ENCODE measurements around the gene AADACL3. TPM values are rescaled to one million over a fixed set of nuclear protein-coding genes. Genes with fewer than 3 reads are reported as not detected.

Gene AADACL3
- total RNA-seq, 1 experiment from 2014 or later: not detected

DNA sequence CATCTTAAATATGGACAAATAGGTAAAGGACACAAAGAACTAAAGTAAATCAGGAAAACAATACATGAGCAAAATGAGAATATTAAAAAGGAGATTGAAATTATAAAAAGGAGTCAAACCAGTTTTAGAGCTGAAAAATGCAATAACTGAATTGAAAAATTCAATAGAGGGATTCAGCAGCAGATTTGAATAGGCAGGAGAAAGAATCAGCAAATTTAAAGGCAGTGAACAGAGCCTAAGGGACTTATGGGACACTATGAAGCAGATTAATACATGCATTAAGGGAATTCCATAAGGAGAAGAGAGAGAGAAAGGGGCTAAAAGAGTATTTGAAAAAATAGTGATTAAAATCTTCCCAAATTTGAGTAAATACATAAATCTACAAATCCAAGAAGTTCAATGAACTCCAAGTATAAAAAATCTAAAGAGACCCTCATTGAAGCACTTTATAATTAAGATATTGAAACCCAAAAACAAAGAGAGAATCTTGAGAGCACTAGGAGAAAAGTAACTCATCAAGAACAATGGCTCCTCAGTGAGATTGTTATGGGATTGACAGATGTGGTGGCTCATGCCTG lies 33.0 kb downstream of the AADACL3 start:
- no peak overlapping the region for H3K4me3 ChIP-seq
- H3K9me3 ChIP-seq: peaks cover 18% of the 10 kb centered on the region
- H3K36me3 ChIP-seq: no peaks in the 10 kb centered on the region
- DNase-seq: no peak
- H3K27me3 ChIP-seq: peaks cover 6% of the 10 kb centered on the region; the same call in 1 of the 2 replicates

DNA sequence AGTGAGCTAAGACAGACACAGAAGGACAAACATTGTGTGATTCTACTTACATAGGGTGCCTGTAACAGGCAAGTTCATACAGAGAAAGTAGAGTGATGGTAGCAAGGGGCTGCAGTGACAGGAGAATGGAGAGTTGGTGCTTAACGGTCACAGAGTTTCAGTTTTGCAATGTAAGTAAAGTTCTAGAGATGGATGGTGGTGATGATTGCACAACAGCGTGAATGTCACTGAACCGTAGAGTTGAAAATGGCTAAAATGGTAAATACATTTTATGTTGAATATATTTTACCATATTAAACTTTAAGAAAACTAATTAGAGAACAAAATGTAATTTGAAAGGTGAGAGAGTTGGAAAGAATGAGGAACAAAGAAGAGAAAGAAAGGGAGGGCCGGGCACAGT lies 38.8 kb downstream of the AADACL3 start:
- H3K4me3 ChIP-seq: no peak overlapping the region
- peaks cover 3% of the 10 kb centered on the region; the same call in 1 of the 2 replicates for H3K9me3 ChIP-seq
- no peaks in the 10 kb centered on the region for H3K36me3 ChIP-seq
- no peak for DNase-seq
- H3K27me3 ChIP-seq: peaks cover 7% of the 10 kb centered on the region

DNA sequence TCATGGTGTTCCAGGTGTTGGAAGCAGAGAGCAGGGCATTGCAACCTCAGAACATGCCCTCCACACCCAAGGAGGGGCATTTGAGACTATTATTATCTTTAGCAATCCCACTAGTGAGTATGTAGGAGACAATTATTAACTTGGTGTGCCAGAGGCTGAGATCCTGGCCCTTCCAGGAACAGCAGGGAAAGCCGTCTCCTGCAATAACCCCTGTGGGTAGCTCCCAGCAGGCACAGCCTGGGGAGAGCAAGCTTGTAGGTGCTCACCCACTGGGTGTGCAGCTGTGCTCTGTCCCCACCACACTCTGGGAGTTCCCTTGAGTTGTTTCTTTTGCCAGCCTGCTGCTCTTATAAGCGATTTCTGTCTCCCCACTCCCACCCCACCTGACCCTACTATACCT lies 40.4 kb downstream of the AADACL3 start:
- DNase-seq: no peak
- Histone ChIP-seq H3K36me3 (no peaks in the 10 kb centered on the region), H3K4me3 (no peak overlapping the region)

DNA sequence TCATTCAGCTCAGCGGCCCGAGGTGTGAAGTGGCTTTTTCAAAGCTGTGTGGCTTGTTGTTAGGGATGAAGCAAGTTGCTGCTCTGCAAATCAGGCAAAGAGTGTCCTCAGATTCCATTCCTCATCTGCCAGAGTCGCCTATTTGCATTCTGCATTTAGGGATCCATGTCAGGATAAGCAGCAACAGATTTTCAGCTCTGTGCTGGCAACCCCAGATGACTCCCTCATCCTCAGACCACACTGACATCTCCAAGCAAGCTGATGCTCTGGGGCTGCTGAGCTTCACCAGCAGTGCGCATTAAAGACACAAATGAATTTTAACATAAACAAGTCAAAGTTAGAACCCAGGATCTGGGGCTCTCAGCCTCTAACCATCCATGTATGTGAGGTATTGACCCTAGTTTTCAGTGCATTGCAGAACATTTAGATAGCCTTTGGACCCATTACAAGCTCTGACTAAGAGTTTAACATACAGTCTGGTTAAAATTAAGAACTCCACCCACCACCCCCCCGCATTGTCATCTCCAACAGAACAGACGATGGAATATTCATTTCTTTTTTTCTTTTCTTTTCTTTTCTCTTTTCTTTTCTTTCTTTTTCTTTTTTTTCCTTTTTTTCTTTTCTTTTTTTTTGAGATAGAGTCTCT lies 41.0 kb downstream of the AADACL3 start:
- Histone ChIP-seq H3K27me3 (peaks cover 7% of the 10 kb centered on the region), H3K9me3 (no peaks in the 10 kb centered on the region), H3K4me3 (no peak overlapping the region), H3K36me3 (no peaks in the 10 kb centered on the region)
- no peak for DNase-seq

More for the DNA sequence above, 40.4 kb downstream of the AADACL3 start:
- Histone ChIP-seq H3K27me3 (peaks cover 7% of the 10 kb centered on the region), H3K9me3 (no peaks in the 10 kb centered on the region)

DNA sequence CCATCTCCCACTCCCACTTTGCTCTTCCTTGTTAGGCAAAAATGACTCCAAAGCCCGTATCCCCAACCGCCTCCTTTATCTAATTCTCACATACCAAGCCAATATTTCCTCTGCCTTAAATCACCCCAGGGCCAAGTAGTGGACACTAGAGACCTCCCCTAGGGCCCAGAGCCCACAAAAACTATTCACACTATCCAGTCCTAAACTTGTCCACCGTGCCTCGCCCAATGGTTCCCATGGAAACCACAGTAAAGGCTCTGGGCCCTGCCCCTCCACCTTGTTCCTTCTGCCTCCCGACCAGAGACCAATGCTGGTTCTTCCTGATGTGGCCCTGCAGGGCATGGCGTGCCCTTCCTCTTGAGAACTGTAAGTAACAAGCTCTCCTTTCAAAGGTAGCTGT lies 41.9 kb downstream of the AADACL3 start:
- Histone ChIP-seq H3K36me3 (no peaks in the 10 kb centered on the region), H3K27me3 (peaks cover 7% of the 10 kb centered on the region), H3K9me3 (no peaks in the 10 kb centered on the region), H3K4me3 (no peak overlapping the region)
- DNase-seq: no peak

DNA sequence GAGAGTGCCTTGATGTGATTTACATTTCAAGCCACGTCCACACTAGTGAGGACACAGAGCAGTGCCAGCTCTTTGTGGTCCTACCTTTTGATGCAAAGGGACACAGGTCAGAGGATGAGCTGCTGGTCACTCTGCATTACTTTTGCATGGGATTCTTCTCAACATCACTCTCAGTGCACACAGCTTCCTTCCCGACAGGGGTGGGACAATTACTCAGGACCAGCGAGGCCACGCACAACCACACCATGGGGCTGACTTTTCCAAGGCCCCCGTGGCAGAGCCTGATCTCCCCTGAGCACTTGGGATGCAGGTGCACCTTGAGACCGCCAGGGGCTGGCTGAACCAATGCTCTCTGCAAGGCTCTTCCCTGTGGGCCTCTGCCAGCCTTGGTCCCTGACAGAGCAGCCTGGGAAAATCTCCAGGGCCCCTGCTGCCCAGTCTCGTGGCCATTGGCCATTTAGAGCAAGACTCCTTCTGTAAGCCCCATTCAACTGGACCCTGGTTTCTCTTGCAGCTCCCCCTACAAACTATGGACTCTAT lies 44.4 kb downstream of the AADACL3 start:
- H3K9me3 ChIP-seq: no peaks in the 10 kb centered on the region
- H3K4me3 ChIP-seq: no peak overlapping the region
- no peaks in the 10 kb centered on the region for H3K36me3 ChIP-seq
- no peak for DNase-seq
- H3K27me3 ChIP-seq: peaks cover under 1% of the 10 kb centered on the region; the same call in 1 of the 2 replicates

DNA sequence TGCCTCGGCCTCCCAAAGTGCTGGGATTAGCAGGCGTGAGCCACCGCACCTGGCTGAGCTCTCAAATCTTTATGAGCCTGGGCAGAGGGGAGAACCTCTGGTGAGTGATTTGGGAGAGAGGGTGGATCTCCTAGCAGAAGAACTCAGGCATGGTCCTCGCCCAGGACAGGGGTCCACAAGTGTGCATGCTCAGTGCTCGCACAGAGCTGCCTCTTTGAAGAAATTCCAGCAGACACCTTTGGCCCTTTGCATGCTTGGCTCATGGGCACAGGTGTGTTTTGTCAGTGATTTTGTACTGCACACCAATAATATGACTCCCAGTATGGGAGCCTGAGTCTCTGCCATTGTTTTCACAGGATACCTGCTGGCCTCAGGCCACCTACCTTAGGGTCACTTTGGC lies 45.9 kb downstream of the AADACL3 start:
- no peaks in the 10 kb centered on the region for H3K36me3 ChIP-seq
- no peak for DNase-seq

DNA sequence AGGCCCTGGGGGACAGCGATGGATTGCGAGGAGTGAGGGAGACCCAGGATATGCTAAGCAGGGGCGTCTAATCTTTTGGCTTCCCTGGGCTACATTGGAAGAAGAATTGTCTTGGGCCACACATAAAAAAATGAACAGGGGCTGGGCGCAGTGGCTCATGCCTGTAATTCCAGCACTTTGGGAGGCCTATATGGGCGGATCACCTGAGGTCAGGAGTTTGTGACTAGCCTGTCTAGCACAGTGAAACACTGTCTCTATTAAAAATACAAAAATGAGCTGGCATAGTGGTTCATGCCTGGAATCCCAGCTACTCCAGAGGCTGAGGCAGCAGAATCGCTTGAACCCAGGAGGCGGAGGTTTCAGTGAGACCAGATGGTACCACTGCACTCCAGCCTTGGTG lies 46.9 kb downstream of the AADACL3 start:
- Histone ChIP-seq H3K27me3 (peaks cover 8% of the 10 kb centered on the region; the same call in 1 of the 2 replicates), H3K9me3 (no peaks in the 10 kb centered on the region), H3K4me3 (no peak overlapping the region), H3K36me3 (no peaks in the 10 kb centered on the region)
- no peak for DNase-seq

More for the DNA sequence above, 45.9 kb downstream of the AADACL3 start:
- no peak overlapping the region for H3K4me3 ChIP-seq
- peaks cover 8% of the 10 kb centered on the region; the same call in 1 of the 2 replicates for H3K27me3 ChIP-seq
- H3K9me3 ChIP-seq: no peaks in the 10 kb centered on the region

DNA sequence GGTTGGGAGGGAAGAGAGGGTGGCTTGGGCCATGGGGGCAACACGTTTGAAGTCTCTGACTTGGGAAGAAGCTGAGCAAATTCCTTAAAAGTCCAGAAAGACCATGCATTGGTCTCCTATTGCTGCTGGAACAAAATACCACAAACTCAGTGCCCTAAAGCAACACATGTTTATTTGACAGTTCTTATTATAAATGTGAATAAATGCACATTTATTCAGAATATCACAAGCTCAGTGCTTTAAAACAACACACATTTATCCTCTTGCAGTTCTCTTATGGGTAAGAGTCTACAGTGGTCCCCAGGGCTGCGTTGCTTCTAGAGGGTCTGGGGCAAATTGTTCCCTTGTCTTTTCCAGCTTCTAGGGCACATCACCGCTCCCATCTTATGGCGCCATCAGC lies 47.6 kb downstream of the AADACL3 start:
- Histone ChIP-seq H3K36me3 (no peaks in the 10 kb centered on the region), H3K4me3 (no peak overlapping the region), H3K9me3 (no peaks in the 10 kb centered on the region), H3K27me3 (peaks cover 8% of the 10 kb centered on the region; the same call in 1 of the 2 replicates)
- no peak for DNase-seq

DNA sequence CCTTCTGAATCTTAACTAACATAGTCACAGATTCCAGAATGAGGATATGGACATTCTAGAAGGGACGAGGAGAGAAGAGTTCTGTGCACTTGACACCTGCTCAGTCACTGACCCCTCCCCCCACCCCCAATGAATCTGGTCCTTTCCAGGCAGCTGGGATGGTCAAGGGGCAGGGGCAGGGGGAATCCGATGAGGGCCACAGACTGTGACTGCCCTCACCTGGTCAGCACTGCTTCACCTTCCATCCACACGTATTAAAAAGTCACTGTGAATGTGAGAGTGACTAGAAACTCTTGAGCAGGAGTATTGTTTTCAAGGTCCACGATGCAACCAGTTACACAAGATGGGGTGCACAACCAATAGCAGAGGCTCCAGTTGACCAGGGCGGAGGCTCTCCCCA lies 48.1 kb downstream of the AADACL3 start:
- no peaks in the 10 kb centered on the region for H3K9me3 ChIP-seq
- H3K36me3 ChIP-seq: no peaks in the 10 kb centered on the region
- no peak overlapping the region for H3K4me3 ChIP-seq
- peaks cover 8% of the 10 kb centered on the region; the same call in 1 of the 2 replicates for H3K27me3 ChIP-seq
- DNase-seq: no peak

DNA sequence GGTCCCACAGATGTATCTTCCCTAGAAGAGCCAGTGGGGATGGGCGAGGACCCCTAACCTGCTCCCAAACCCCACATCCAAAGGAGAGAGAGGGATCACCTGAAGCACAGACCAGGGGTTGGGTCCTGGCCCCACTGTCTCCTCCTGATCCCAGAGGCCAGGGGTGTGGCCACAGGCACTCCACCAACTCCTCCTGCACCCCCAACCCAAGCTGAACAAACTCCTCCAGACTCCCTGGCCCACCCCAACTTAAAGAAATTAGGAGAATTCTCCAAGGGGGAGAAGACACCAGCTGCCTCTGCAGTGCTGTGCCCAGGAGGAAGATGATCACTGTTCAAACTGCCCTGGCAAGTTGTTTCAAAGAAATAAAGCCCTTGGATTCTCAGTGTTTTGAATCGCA lies 53.1 kb downstream of the AADACL3 start:
- no peak for DNase-seq
- H3K4me3 ChIP-seq: no peak overlapping the region
- H3K36me3 ChIP-seq: no peaks in the 10 kb centered on the region
- H3K9me3 ChIP-seq: no peaks in the 10 kb centered on the region
- peaks cover 8% of the 10 kb centered on the region; the same call in 1 of the 2 replicates for H3K27me3 ChIP-seq

DNA sequence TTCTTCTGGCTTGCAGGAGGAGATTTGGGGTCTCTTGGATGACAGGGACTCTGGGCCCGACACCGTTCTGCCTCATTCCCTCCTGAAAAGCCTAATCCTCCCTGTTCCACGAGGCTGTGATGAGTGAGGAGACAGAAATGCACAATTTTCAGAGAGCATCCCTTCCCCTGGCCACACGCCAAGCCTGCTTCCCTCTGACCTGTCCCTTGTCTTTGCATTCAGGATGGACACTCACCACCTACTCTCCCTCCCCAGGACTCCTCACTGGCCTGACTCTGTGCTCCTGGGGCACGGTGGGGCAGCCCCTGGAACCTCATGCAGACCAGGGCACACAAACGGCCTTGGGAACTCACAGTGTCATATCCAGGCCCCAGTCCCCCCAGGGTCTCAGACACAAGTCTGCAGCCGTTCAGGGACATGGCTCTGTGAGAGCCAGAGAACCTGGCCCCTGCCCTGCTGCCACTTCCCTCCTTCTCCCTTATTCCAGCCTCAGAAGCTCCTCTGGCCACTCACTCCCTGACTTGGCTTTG lies 54.1 kb downstream of the AADACL3 start:
- no peak for DNase-seq
- Histone ChIP-seq H3K27me3 (peaks cover 8% of the 10 kb centered on the region; the same call in 1 of the 2 replicates), H3K36me3 (no peaks in the 10 kb centered on the region), H3K9me3 (no peaks in the 10 kb centered on the region), H3K4me3 (no peak overlapping the region)

DNA sequence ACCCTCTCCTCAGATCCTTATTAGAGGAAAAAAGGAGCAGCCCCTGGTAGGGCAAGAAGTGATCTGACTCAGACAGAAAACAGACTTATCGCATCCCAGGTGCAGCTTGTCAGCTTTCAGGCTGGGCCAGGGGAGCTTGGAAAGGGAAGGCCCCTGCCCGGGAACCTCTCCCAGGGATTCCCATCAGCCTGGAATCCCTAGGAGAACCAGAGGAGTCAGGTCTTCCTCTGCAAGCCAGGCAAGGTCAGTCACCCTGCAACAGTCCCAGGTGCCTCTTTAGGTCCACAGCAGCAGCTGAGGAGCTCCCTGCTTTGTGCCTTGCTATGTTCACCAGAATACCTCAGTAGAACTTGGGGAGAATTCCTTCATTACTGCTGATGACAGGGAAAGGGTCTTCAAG lies 54.7 kb downstream of the AADACL3 start:
- H3K4me3 ChIP-seq: no peak overlapping the region
- peaks cover 4% of the 10 kb centered on the region; the same call in 1 of the 2 replicates for H3K27me3 ChIP-seq
- no peak for DNase-seq
- no peaks in the 10 kb centered on the region for H3K36me3 ChIP-seq
- no peaks in the 10 kb centered on the region for H3K9me3 ChIP-seq

DNA sequence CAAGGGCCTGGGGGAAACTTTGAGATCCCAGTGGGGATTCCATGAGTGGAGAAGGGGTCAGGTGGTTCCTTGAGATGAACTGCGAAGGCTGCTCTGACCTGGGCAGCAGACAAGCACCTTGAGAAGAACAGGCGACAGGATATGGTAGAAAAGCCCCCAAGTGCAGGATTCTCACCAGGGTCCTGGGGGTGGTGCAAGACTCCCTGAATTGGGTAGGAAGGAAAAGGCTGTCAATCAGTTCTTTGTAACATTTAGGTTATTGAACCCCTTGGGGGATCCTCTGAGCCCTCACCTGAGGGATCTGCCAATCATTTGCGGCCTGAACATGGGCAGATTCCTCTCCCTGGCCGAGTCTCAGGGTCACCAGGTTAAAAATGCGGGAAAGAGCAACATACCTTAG lies 55.3 kb downstream of the AADACL3 start:
- no peak overlapping the region for H3K4me3 ChIP-seq
- H3K27me3 ChIP-seq: no peaks in the 10 kb centered on the region
- no peaks in the 10 kb centered on the region for H3K36me3 ChIP-seq
- DNase-seq: no peak
- H3K9me3 ChIP-seq: no peaks in the 10 kb centered on the region

DNA sequence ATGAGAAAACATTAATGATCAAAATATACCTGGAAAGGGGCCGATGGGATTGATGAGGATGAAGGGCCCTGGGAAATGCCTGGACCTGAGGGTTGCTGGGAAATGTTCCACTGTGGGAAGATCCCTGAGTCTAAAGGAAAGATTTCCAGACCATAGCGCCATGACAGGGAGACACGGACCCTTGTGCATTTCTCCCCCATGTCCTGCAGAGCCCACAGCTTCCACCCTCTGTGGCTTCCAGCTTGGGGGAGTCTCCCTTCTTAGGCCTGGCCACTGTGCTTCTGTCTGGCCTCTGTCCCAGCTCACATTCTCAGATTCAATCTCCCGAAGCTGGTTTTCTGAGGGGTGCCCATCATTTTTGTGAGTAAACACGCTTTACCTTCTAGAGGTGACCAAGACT lies 56.6 kb downstream of the AADACL3 start:
- no peaks in the 10 kb centered on the region for H3K9me3 ChIP-seq
- no peak for DNase-seq
- H3K27me3 ChIP-seq: no peaks in the 10 kb centered on the region
- H3K4me3 ChIP-seq: no peak overlapping the region
- no peaks in the 10 kb centered on the region for H3K36me3 ChIP-seq

DNA sequence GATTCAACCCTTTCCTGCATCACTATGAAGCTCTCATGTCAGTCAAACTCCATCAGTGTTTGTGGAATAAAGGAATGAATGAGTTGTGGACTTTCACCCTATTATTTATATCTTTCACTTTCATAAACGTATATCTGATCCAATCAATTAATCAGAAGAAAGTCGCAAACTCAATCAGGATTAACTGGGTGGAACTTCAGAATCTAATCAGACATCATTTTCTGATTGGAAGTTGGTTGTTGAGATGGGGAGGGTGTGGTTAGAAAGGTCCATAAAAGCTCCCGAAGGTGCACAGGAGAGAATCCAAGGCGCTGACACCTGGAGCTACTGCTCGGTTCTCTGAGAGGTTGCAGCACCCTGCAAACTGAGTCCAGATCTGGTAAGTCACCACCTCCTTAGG lies 57.5 kb downstream of the AADACL3 start, which contains the start of gene PRAMEF12:
PRAMEF12 (plus strand) TSS at position 301 of the 400 bp plus-strand sequence. CDS start 1,130 bp downstream, outside the sequence.
- H3K36me3 ChIP-seq: no peaks in the 10 kb centered on the region
- H3K4me3 ChIP-seq: no peak within 1 kb of the TSS
- no peak for DNase-seq

DNA sequence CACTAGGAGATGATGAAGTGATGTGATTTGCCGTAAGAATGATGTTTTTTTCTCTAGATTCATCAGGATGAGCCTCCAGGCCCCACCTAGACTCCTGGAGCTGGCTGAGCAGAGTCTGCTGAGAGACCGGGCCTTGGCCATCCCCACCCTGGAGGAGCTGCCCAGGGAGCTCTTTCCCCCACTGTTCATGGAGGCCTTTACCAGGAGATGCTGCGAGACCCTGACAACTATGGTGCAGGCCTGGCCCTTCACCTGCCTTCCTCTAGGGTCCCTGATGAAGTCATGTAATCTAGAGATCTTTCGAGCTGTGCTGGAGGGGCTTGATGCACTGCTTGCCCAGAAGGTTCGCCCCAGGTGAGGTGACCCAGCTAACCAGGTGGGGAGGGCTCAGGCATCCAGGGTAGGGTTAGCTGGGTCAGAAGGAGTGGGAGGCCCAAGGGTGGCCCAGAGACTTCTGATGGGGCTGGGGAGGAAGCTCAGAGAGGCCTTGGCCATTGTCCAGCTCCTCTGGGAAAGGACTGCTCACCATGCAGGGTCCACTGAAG lies 59.0 kb downstream of the AADACL3 start:
- no peak overlapping the region for H3K4me3 ChIP-seq
- no peaks in the 10 kb centered on the region for H3K27me3 ChIP-seq
- H3K9me3 ChIP-seq: no peaks in the 10 kb centered on the region
- H3K36me3 ChIP-seq: no peaks in the 10 kb centered on the region
- no peak for DNase-seq

More for the DNA sequence above, 57.5 kb downstream of the AADACL3 start, which contains the start of gene PRAMEF12:
- Histone ChIP-seq H3K9me3 (no peaks in the 10 kb centered on the region), H3K27me3 (no peaks in the 10 kb centered on the region)
